ENCODE data around the gene PPP5C. TPM values are rescaled to one million over a fixed set of nuclear protein-coding genes. Genes with fewer than 3 reads are reported as not detected.

PPP5C gene
- total and polyA plus RNA-seq, 2 of the 8 experiments (the other 6 are each of a cell fraction or from before 2014, with no cell fraction given): 112 to 156 TPM

GRCh38 chr19:46378268-46378667, 31.4 kb downstream of the PPP5C start:
- no peak overlapping the region for H3K27ac ChIP-seq (ENCODE audit: low read depth, low read length)
- ChIA-PET POLR2A (ENCODE audit: partially characterized antibody) (interaction anchor here (1.1 to 1.2 kb wide), 2 partner anchors 27 to 29 kb away, joined by 3 read pairs; no protein-coding TSS in a partner anchor), CTCF (ENCODE audit: partially characterized antibody) (interaction anchor here (0.9 to 1.5 kb wide), 6 partner anchors 9 to 300 kb away, joined by 3 to 5 read pairs (median 4); no protein-coding TSS in a partner anchor)
- peaks cover 0 to 2% of the 10 kb centered on the region in 2 experiments for H4K20me1 ChIP-seq (replicated peaks in 1 of 2; ENCODE audit: control insufficient read depth in 1 of 2, insufficient read depth in 2 of 2, low read length in 2 of 2)
- H3K27me3 ChIP-seq (replicated peaks in 1 of 4; ENCODE audit: control insufficient read depth in 3 of 4, extremely low read depth in 1 of 4, insufficient read depth in 3 of 4, low read length in 3 of 4): no peaks in the 10 kb centered on the region
- H2BK120ac ChIP-seq (replicated peaks; ENCODE audit: low read depth, low read length): no peak overlapping the region
- no peak overlapping the region for H3K4ac ChIP-seq (replicated peaks; ENCODE audit: insufficient read length, low read depth, low read length)
- H3K14ac ChIP-seq (ENCODE audit: insufficient read length): no peak overlapping the region
- no peak overlapping the region for H4K5ac ChIP-seq (ENCODE audit: insufficient read length, low read depth, low read length)
- WGBS, 2 experiments (ENCODE audit: extremely low coverage in 1 of 2, insufficient coverage in 1 of 2, insufficient read length in 1 of 2, insufficient replicate concordance in 2 of 2, low coverage in 1 of 2, low lambda C conversion rate in 2 of 2, missing lambda C conversion rate in 1 of 2): 88% methylated on average over 2 of the region's 2 CpGs; no CpG with 5 or more reads in 1 of the 2 experiments
- 0 out of 2 replicates have a peak, but pooled peaks cover 3% of the 10 kb centered on the region for H3K79me1 ChIP-seq (ENCODE audit: low read depth, low read length)
- no peak overlapping the region for H2BK5ac ChIP-seq (ENCODE audit: low read depth, low read length)
- H3K9me3 ChIP-seq (ENCODE audit: insufficient read depth in 2 of 2, low read depth in 1 of 2, low read length in 1 of 2): no peaks in the 10 kb centered on the region
- no peak overlapping the region for H2AK5ac ChIP-seq (ENCODE audit: low read depth, low read length)
- H2BK12ac ChIP-seq (ENCODE audit: low read depth, low read length): no peak overlapping the region
- DNase-seq (ENCODE audit: low read depth in 1 of 2, low spot score in 2 of 2) (no peak), FAIRE-seq (no peak)
- H3K23ac ChIP-seq (ENCODE audit: insufficient read length): no peak overlapping the region
- H3K56ac ChIP-seq (replicated peaks; ENCODE audit: insufficient read length, low read depth, low read length): no peak overlapping the region
- H3K18ac ChIP-seq (ENCODE audit: extremely low read depth, low read length): no peak overlapping the region
- no peak overlapping the region for H2BK15ac ChIP-seq (ENCODE audit: low read length)
- H4K91ac ChIP-seq (replicated peaks; ENCODE audit: insufficient read length, low read length): no peak overlapping the region
- H3K4me1 ChIP-seq (replicated peaks in 1 of 4; ENCODE audit: control insufficient read depth in 3 of 4, insufficient read depth in 4 of 4, low read length in 3 of 4): peaks cover 9 to 13% (median 11%) of the 10 kb centered on the region in 4 experiments
- H2AFZ ChIP-seq (ENCODE audit: low read length): no peak overlapping the region
- H3K4me2 ChIP-seq (ENCODE audit: insufficient read depth in 1 of 2, low read depth in 2 of 2, low read length in 2 of 2): no peak overlapping the region
- peaks cover 0 to 24% of the 10 kb centered on the region in 2 experiments; a peak in 2 of 4 replicates for H3K79me2 ChIP-seq (ENCODE audit: control insufficient read depth in 1 of 2, insufficient read depth in 2 of 2, low read length in 2 of 2)
- no peak overlapping the region for H3K9ac ChIP-seq (replicated peaks in 1 of 4; ENCODE audit: extremely low read depth in 1 of 4, low read depth in 3 of 4, low read length in 3 of 4)
- no peak overlapping the region for H4K8ac ChIP-seq (ENCODE audit: extremely low read depth, insufficient read depth, low read length)
- no peak overlapping the region for H3K4me3 ChIP-seq (ENCODE audit: extremely low read depth in 1 of 4, insufficient read depth in 2 of 4, low read depth in 3 of 4, low read length in 4 of 4)
- no peaks in the 10 kb centered on the region for H3K23me2 ChIP-seq (ENCODE audit: low read depth, low read length)
- no peak overlapping the region for H2BK20ac ChIP-seq (ENCODE audit: low read length)
- H3K36me3 ChIP-seq (ENCODE audit: control insufficient read depth in 2 of 4, insufficient read depth in 4 of 4, low read length in 3 of 4): peaks cover 11 to 50% (median 33%) of the 10 kb centered on the region in 4 experiments
- TF ChIP-seq GTF2F1 (IDR thresholded peaks at IDR 0.05; ENCODE audit: borderline replicate concordance, low read depth, low read length): no peak
- no peak for TF ChIP-seq JUND (IDR thresholded peaks at IDR 0.05; ENCODE audit: low read length)
- TF ChIP-seq SIN3A (conservative IDR thresholded peaks at IDR 0.05 in 1 of 2, IDR thresholded peaks at IDR 0.05 in 1 of 2; ENCODE audit: low read depth in 1 of 2, low read length in 2 of 2): no peak
- TF ChIP-seq GABPA (IDR thresholded peaks at IDR 0.05; ENCODE audit: borderline replicate concordance, insufficient read depth, low read length): no peak
- no peak for TF ChIP-seq SIRT6 (IDR thresholded peaks at IDR 0.05; ENCODE audit: low read length)
- TF ChIP-seq SAP30 (IDR thresholded peaks at IDR 0.05; ENCODE audit: insufficient read depth, insufficient replicate concordance, low read length): no peak
- TF ChIP-seq BRCA1 (IDR thresholded peaks at IDR 0.05; ENCODE audit: low read depth, low read length): no peak
- no peak for TF ChIP-seq RXRA (IDR thresholded peaks at IDR 0.05; ENCODE audit: insufficient read depth, low read depth, low read length)
- TF ChIP-seq RBBP5 (IDR thresholded peaks at IDR 0.05; ENCODE audit: borderline replicate concordance, low read depth, low read length): no peak
- TF ChIP-seq EP300 (IDR thresholded peaks at IDR 0.05; ENCODE audit: borderline replicate concordance in 1 of 2, low read depth in 2 of 2, low read length in 2 of 2): no peak
- no peak for TF ChIP-seq EZH2 (IDR thresholded peaks at IDR 0.05; ENCODE audit: low read depth, low read length, severe bottlenecking)
- no peak for TF ChIP-seq CTBP2 (IDR thresholded peaks at IDR 0.05; ENCODE audit: borderline replicate concordance, insufficient read depth, insufficient read length, low read length)
- no peak for TF ChIP-seq TEAD4 (IDR thresholded peaks at IDR 0.05; ENCODE audit: low read depth, low read length)

Measured in H1 (cell line).